Measurements from ENCODE around the gene DTWD1.

DNA sequence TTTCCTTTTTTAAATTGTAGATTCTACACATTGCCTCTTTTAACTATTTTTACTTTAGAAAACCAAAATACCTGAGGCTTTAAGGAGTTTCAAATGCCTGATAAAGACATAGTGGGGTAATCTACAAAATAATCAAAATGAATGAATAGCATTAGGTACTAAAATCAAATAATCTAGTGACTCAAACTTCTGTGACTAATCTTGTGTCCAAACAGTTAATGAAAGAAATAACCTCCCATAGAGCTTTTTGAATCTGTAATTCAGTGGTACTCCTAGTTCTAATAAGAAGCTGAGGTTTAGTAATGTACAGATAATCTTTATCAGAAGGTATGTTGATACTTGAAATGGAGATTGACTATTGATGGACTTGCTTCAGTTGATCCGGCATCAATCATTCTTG is 53.0 kb downstream of the DTWD1 start:
- TF ChIP-seq, protein P1, sequence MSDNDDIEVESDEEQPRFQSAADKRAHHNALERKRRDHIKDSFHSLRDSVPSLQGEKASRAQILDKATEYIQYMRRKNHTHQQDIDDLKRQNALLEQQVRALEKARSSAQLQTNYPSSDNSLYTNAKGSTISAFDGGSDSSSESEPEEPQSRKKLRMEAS (IDR thresholded peaks at IDR 0.05; ENCODE audit: insufficient read depth, insufficient read length), result no peak
- TF ChIP-seq, protein P2, sequence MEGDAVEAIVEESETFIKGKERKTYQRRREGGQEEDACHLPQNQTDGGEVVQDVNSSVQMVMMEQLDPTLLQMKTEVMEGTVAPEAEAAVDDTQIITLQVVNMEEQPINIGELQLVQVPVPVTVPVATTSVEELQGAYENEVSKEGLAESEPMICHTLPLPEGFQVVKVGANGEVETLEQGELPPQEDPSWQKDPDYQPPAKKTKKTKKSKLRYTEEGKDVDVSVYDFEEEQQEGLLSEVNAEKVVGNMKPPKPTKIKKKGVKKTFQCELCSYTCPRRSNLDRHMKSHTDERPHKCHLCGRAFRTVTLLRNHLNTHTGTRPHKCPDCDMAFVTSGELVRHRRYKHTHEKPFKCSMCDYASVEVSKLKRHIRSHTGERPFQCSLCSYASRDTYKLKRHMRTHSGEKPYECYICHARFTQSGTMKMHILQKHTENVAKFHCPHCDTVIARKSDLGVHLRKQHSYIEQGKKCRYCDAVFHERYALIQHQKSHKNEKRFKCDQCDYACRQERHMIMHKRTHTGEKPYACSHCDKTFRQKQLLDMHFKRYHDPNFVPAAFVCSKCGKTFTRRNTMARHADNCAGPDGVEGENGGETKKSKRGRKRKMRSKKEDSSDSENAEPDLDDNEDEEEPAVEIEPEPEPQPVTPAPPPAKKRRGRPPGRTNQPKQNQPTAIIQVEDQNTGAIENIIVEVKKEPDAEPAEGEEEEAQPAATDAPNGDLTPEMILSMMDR (IDR thresholded peaks at IDR 0.05; ENCODE audit: extremely low read depth in 1 of 2, insufficient read depth in 1 of 2, low read depth in 1 of 2, low read length in 2 of 2), result no peak
- TF ChIP-seq EZH2 (IDR thresholded peaks at IDR 0.05; ENCODE audit: borderline replicate concordance, low read depth, low read length, severe bottlenecking), result no peak
- no peak for TF ChIP-seq POLR2A (IDR thresholded peaks at IDR 0.05; ENCODE audit: low read depth, low read length)
- no peak for TF ChIP-seq POLR2AphosphoS5 (IDR thresholded peaks at IDR 0.05; ENCODE audit: insufficient read depth, low read depth, low read length)
- no peak for TF ChIP-seq JUN (IDR thresholded peaks at IDR 0.05; ENCODE audit: borderline replicate concordance, insufficient read depth, insufficient read length, low read depth)
- TF ChIP-seq FOS (IDR thresholded peaks at IDR 0.05; ENCODE audit: borderline replicate concordance, insufficient read depth, low read length), result no peak

Measured in endothelial cell of umbilical vein (primary cell).